GM19455 (cell line): ENCODE data around the gene STK24.
A peak's percentile ranks its signal among the peaks of the same experiment; 100 is the strongest.

Experiments used
- ATAC-seq: cut with Tn5 transposase; IDR thresholded peaks from one replicate; pipeline ENCODE4 v1.9.1; 2021; ENCODE audit not compliant: unreplicated experiment

Gene STK24

GRCh38 chr13:98454389-98454881, 122.5 kb downstream of the STK24 start:
- no peak for ATAC-seq

- no peak for ATAC-seq
These were observed 123.8 kb downstream of the STK24 start for GRCh38 chr13:98452851-98453843.

- no peak for ATAC-seq
These were observed 125.0 kb downstream of the STK24 start for GRCh38 chr13:98451676-98452470.

GRCh38 chr13:98450539-98451111, 126.3 kb downstream of the STK24 start:
- no peak for ATAC-seq

GRCh38 chr13:98450026-98450425, 126.9 kb downstream of the STK24 start:
- ATAC-seq: no peak

GRCh38 chr13:98449273-98449672, 127.6 kb downstream of the STK24 start:
- ATAC-seq: no peak

- ATAC-seq: peak; percentile 1
These were observed 128.3 kb downstream of the STK24 start for GRCh38 chr13:98448642-98448928.

GRCh38 chr13:98447881-98448641, 128.8 kb downstream of the STK24 start:
- ATAC-seq: peak; percentile 71

- no peak for ATAC-seq
These were observed 129.8 kb downstream of the STK24 start for GRCh38 chr13:98447130-98447529.

- no peak for ATAC-seq
These were observed 130.7 kb downstream of the STK24 start for GRCh38 chr13:98446234-98446621.

GRCh38 chr13:98445340-98446233, 131.3 kb downstream of the STK24 start:
- peak; percentile 80 for ATAC-seq

GRCh38 chr13:98444381-98444780, 132.5 kb downstream of the STK24 start:
- ATAC-seq: no peak

GRCh38 chr13:98443800-98444325, 133.0 kb downstream of the STK24 start:
- no peak for ATAC-seq

GRCh38 chr13:98443329-98443728, 133.6 kb downstream of the STK24 start:
- ATAC-seq: no peak

- no peak for ATAC-seq
These were observed 134.3 kb downstream of the STK24 start for GRCh38 chr13:98442391-98443230.

GRCh38 chr13:98441056-98441676, 135.7 kb downstream of the STK24 start:
- no peak for ATAC-seq

GRCh38 chr13:98440390-98441055, 136.4 kb downstream of the STK24 start:
- no peak for ATAC-seq

GRCh38 chr13:98439896-98440295, 137.0 kb downstream of the STK24 start:
- ATAC-seq: no peak
